ENCODE measurements around the gene E2F6.

Gene E2F6

DNA sequence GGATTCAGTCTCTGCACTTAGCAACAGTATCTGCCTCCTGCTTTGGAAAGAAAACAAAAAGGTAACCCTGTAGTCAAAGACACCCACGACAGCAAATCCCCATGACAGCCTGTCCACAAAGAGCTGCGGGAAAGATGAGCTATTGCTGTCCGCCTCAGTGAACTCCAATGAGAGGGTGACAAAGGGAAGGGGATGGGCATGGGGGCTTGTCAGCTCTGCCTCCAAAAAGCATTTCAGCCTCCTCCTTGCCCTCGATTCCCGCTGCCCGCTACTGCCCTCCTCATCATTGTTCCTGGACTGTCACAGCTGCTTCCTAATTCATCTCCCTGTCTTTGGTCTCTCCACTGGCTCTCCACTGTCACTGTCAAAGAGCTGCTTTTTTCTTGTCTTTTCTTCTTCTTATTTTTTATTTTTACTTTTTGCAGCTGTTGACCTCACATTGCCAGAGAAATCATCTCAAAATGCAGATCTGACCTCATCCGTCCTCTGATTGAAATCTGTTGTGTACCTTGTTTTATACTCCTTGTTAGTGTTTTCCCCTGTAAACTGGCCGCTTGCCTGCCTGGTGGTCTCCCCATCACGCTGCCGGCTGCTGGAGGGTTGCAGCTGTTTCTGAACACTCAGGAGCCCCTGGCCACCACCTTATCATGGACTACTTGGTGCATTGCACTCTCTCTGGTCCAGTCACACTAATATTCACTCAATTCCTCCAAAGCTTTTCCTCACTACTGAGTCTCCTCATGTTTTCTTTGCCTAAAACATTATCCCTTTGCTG lies 7.9 kb upstream of the E2F6 start:
- TF ChIP-seq SIN3A (IDR thresholded peaks at IDR 0.05; ENCODE audit: borderline replicate concordance, insufficient read depth, low read length) (no peak), TAF1 (IDR thresholded peaks at IDR 0.05; ENCODE audit: borderline replicate concordance, insufficient read depth, low read length) (no peak), POLR2AphosphoS5 (IDR thresholded peaks at IDR 0.05; ENCODE audit: low read depth, low read length) (no peak), FOXP2 (optimal IDR thresholded peaks at IDR 0.05; ENCODE audit: borderline replicate concordance, extremely low read depth, extremely low read length, insufficient read depth) (no peak)
- TF ChIP-seq, protein P1, sequence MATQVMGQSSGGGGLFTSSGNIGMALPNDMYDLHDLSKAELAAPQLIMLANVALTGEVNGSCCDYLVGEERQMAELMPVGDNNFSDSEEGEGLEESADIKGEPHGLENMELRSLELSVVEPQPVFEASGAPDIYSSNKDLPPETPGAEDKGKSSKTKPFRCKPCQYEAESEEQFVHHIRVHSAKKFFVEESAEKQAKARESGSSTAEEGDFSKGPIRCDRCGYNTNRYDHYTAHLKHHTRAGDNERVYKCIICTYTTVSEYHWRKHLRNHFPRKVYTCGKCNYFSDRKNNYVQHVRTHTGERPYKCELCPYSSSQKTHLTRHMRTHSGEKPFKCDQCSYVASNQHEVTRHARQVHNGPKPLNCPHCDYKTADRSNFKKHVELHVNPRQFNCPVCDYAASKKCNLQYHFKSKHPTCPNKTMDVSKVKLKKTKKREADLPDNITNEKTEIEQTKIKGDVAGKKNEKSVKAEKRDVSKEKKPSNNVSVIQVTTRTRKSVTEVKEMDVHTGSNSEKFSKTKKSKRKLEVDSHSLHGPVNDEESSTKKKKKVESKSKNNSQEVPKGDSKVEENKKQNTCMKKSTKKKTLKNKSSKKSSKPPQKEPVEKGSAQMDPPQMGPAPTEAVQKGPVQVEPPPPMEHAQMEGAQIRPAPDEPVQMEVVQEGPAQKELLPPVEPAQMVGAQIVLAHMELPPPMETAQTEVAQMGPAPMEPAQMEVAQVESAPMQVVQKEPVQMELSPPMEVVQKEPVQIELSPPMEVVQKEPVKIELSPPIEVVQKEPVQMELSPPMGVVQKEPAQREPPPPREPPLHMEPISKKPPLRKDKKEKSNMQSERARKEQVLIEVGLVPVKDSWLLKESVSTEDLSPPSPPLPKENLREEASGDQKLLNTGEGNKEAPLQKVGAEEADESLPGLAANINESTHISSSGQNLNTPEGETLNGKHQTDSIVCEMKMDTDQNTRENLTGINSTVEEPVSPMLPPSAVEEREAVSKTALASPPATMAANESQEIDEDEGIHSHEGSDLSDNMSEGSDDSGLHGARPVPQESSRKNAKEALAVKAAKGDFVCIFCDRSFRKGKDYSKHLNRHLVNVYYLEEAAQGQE (IDR thresholded peaks at IDR 0.05; ENCODE audit: insufficient read depth in 1 of 2, low read depth in 2 of 2, low read length in 2 of 2), result no peak

GRCh38 chr2:11467749-11468148 lies 1.8 kb upstream of the E2F6 start:
- TF ChIP-seq SIN3A (IDR thresholded peaks at IDR 0.05; ENCODE audit: borderline replicate concordance, insufficient read depth, low read length) (no peak), FOXP2 (optimal IDR thresholded peaks at IDR 0.05; ENCODE audit: borderline replicate concordance, extremely low read depth, extremely low read length, insufficient read depth) (no peak), TAF1 (IDR thresholded peaks at IDR 0.05; ENCODE audit: borderline replicate concordance, insufficient read depth, low read length) (no peak), POLR2AphosphoS5 (IDR thresholded peaks at IDR 0.05; ENCODE audit: low read depth, low read length) (no peak)
- TF ChIP-seq, protein P1 (IDR thresholded peaks at IDR 0.05; ENCODE audit: insufficient read depth in 1 of 2, low read depth in 2 of 2, low read length in 2 of 2), result no peak

GRCh38 chr2:11467129-11467649 lies 1.2 kb upstream of the E2F6 start:
- TF ChIP-seq, protein P1 (IDR thresholded peaks at IDR 0.05; ENCODE audit: insufficient read depth in 1 of 2, low read depth in 2 of 2, low read length in 2 of 2), result no peak
- TF ChIP-seq POLR2AphosphoS5 (IDR thresholded peaks at IDR 0.05; ENCODE audit: low read depth, low read length), result no peak
- TF ChIP-seq TAF1 (IDR thresholded peaks at IDR 0.05; ENCODE audit: borderline replicate concordance, insufficient read depth, low read length), result no peak
- TF ChIP-seq SIN3A (IDR thresholded peaks at IDR 0.05; ENCODE audit: borderline replicate concordance, insufficient read depth, low read length), result no peak
- no peak for TF ChIP-seq FOXP2 (optimal IDR thresholded peaks at IDR 0.05; ENCODE audit: borderline replicate concordance, extremely low read depth, extremely low read length, insufficient read depth)

DNA sequence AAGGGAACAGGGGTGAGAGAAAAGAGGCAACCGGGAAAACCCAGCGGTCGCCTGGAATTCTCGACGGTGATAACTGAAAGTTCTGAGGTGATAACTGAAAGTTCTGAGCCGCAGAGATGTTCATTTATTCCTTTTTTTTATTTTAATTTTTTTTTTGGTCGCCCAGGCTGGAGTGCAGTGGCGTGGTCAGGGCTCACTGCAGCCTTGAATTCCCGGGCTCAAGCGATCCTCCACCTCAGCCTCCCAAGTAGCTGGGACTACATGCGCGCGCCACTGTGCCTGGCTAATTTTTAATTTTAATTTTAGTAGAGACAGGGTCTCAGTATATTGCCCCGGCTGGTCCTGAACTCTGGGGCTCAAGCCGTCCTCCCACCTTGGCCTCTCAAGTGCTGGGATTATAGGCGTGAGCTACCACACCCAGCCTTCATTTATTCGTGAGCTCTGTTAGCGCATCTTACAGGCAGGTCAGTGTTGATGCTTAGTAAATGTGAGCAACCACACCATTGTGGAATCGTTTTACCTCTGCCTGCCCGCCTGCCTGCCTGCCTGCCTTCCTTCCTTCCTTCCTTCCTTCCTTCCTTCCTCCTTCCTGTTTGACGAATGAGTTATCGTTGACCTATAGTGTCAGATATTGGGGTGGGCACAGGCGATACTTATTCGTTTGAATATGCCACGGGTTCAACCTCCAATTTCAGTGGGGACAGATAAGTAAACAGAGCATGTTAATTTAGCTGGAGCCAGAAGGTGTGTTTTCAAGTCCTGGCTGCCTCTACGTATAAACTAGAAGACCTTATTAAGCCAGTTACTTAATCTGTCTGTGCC lies 557 bp upstream of the E2F6 start:
- TF ChIP-seq FOXP2 (optimal IDR thresholded peaks at IDR 0.05; ENCODE audit: borderline replicate concordance, extremely low read depth, extremely low read length, insufficient read depth) (no peak), POLR2AphosphoS5 (IDR thresholded peaks at IDR 0.05; ENCODE audit: low read depth, low read length) (no peak), TAF1 (IDR thresholded peaks at IDR 0.05; ENCODE audit: borderline replicate concordance, insufficient read depth, low read length) (no peak), SIN3A (IDR thresholded peaks at IDR 0.05; ENCODE audit: borderline replicate concordance, insufficient read depth, low read length) (0 out of 2 replicates have a peak, but pooled peaks have one; percentile 28)
- TF ChIP-seq, protein P1 (IDR thresholded peaks at IDR 0.05; ENCODE audit: insufficient read depth in 1 of 2, low read depth in 2 of 2, low read length in 2 of 2), result no peak

All from PFSK-1 (cell line).